NCI-H187 (cell line): ENCODE measurements around the gene SUPT16H.
A peak's percentile ranks its signal among the peaks of the same experiment; 100 is the strongest.
"Not testable (repeated sequence)": the region's sequence is repeated elsewhere in the genome, so short reads cannot be mapped to it uniquely, and the experiment has no call there.

ENCODE experiments used
- DNase-seq, 2 experiments: peaks; one replicate each; lab custom pipeline; 2025; lab: John Stamatoyannopoulos, UW

SUPT16H gene

DNA sequence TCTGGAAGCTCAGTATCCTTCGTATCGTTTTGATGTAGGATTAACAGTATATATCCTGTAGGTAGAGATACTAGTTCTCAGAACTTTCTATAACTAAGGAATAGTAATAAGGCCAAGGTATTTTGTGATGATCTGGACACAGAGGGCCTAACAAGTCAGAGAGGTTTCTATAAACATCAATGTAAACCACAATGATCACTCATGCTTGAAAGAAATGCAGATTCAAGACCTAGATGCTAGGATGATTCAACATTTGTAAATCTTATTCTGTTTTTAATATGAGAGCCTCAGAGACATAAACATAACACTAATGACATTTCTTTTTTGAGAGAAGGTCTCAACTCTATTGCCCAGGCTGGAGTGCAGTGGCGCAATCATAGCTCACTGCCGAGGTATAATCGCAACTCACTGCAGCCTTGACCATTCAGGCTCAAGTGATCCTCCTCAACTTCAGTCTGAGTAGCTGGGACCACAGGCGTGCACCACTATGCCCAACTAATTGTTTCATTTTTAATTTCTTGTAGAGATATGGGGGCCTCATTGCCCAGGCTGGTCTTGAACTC lies 16.2 kb downstream of the SUPT16H start:
- no peak for DNase-seq

DNA sequence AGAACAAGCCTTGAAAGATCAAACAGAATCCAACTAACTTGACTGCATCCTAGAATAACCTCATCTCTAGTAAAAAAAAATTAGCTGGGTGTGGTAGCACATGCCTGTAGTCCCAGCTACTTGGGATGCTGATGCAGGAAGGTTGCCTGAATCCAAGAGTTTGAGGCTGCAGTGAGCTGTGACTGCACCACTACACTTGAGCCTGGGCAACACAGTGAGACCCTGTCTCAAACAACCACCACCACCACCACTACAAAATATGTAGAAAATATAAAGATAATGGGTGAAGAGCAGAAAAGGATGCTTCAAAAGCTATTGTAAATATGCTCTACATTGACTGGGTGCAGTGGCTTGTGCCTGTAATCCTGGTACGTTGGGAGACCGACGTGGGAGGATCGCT lies 27.3 kb downstream of the SUPT16H start:
- no peak for DNase-seq

DNA sequence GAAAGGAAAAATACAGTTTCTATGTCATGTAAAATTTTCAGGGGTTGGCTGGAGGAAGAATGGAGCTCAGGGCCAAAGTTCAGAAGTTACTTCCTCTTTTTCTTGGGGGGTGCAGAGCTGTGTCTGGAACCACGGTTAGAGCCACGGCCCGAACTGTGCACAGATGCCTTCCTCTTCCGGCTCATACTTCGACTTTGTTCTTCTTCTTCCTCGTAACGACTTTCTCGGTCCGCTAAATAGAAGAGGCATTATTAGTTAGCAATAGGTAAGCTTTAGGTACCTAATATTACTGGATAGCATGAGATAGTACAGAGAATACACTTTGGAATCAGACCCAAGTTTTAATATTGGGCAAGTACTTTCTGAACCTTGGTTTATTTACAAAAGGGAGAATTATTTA lies 31.2 kb downstream of the SUPT16H start:
- DNase-seq = no peak

DNA sequence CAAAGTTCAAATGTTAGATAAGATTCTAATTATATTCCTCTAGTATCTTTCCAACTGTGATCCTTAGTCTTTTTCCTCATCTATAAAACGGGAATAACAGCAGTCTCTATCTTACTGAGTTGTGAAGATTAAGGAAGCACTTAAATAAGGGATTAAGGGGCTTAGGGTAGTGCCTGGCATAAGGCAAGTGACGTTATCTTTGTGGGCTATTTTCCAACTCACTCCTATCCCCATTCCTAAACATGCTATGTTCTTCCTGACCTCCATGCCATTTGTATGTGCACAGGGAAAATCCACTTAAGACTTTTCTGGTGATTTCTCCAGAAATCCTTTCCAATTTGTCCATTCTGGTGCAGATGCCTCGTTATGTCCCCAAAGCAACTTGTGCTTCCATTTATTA lies 33.3 kb downstream of the SUPT16H start:
- no peak for DNase-seq

DNA sequence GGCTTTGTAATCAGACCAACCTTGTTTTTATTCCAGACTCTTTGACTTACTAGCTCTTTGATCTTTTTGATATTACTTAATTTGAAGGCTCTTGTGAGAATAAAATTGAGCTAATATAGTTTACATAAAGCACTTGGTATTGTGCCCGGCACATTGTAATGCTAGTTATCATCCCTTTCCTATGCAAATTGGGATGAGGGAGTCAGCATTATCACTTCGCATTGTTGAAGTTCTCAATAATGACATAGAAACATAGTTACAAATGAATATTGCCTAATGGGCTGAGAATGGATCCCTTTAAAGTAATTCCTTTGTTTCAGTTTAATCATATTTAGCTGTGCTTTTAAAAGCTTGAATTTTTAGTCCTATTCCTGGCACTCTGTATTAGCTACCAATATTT lies 36.6 kb downstream of the SUPT16H start:
- DNase-seq = no peak

DNA sequence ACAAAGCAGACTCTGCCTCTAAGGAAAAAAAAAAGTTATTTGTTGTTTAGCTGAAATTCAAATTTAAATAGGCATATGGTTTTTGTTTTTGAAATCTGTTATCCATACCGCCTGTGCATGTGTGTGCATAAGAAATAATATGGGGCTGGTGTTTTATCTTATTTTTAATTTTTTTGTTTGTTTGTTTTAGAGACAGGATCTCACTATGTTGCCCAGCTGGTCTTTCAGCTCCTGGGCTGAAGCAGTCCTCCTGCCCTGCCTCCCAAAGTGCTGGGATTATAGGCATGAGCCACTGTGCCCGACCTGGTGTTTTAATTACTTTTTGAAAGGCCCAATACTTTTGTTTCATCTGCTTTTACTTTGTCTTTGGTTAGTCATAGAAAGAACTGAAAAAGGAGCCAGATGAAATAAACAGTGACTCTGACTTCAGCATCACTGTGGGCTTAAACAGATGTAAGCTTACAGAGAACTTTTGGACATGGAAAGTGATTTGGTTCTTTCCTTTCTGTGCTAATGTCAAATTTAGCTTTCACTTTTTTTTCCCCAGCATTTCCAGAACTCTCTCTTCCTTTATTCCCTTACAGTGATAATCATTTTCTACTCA lies 37.2 kb downstream of the SUPT16H start:
- DNase-seq = no peak

DNA sequence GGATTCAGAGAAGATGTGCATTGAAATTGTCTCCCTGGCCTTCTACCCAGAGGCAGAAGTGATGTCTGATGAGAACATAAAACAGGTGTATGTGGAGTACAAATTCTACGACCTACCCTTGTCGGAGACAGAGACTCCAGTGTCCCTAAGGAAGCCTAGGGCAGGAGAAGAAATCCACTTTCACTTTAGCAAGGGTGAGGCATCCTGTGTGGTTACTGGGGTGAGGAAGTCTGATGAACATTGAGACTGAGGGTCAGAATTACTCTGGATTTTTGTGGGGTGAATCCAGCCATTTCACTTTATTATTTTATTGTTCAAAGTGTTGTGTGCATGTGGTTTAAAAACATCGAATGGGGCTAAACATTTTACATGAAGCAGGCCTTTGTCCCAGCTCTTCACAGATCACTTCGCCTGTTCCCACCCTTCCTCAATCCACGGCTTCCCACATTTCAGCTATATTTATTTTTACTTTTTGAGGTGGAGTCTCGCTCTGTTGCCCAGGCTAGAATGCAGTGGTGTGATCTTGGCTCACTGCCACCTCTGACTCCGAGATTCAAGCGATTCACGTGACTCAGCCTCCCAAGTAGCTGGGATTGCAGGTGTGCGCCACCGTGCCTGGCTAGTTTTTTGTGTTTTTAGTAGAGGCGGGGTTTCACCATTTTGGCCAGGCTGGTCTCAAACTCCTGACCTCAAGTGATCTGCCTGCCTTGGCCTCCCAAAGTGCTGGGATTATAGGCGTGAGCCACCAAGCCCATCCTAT lies 40.6 kb downstream of the SUPT16H start:
- no peak for DNase-seq

DNA sequence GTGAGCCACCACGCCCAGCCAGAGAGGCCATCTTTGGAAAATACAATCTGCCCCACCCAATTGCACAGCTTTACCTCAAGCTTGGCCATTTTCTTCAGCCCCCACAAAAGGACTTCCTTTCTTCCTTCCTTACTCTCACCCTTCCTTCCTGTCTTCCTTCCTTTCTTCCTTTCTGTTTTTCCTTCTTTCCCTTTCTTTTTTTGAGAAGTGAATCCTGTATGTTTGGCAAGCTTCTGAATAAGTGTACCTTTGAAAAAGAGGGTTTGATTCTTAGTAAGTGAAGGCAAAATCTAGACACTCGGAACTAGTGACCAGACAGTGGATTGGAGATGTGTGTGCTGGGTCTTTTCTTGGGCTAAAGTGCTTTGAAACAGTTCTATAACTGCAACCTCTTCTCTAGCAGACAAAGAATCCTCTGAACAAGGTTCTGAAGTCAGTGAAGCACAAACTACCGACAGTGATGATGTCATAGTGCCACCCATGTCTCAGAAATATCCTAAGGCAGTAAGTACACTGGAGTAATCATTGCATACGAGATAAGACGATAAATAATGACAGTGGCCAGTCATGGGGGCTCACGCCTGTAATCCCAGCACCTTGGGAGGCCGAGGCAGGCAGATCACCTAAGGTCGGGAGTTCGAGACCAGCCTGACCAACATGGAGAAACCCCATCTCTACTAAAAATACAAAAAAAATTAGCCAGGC lies 49.5 kb downstream of the SUPT16H start:
- DNase-seq = no peak

DNA sequence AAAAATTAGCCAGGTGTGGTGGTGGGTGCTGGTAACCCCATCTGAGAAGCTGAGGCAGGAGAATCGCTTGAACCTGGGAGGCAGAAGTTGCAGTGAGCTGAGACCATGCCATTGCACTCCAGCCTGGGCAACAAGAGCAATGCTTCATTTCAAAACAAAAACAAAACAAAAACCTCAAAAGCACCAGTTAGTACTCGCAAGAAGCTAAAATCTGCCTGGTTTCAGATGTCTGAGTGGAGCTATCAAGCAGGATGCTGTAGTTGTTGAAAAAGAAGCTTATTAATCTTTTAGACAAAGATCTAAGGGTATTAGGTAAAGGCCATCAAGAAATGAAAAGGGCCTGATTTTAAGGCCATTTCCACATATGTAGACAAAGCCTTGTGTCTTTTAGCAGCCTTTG lies 50.9 kb downstream of the SUPT16H start:
- no peak for DNase-seq

DNA sequence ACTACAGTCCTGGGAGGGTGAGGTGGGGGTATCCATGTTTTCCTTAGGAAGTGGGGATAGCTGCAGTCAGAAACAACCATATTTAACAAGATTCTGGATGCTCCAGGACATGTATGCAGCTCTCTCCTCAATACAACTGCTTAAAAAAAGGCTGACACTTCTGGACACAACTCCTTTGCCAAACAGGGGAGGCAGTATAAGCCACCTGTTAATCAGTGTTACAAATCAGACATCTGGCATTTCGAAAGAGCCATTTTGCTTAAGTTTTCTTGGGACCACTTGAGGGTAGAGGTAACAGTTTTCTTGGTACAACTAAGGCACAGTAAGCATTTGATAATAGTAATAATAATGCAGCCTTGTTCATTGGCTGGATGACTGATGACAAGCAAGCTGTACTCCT lies 56.8 kb downstream of the SUPT16H start:
- DNase-seq = no peak

DNA sequence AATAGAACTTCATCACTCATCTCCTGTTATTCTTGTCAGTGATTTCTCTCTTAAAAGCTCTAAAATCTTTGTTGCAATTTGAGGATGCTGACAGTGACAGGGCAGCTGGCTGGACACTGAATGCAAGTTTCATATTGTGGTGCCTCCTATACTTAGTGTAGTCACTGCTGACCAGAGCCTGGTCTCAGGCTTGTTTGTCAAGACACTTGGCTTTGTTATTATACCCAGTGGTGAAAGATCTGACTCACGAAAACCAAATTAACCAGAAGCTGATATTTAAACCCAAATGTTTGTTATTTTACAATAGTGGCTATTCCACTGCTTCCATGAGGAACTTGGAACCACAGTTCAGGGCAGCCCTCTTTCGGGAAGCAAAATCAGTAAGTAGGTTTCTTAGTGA lies 61.1 kb downstream of the SUPT16H start:
- no peak for DNase-seq

DNA sequence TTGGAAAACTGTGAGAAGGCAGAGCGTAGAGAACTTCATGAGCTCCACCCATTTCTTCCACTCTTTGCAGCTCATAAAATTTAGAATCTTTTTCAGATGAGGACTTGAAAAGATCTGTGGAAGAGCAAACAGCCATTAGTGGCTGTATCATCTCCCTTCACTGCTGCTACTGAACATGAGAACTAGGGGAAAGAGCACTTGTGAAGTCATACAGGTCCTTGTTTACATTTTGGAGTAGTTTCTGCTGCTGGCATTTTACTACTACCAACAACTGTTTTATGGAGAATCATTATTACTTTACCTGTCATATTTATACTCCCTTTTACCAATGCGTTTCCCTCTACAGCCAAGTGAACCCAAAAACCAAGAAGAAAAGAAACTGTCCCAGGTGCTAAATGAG lies 62.9 kb downstream of the SUPT16H start:
- peak; percentile 28 to 67 for DNase-seq

DNA sequence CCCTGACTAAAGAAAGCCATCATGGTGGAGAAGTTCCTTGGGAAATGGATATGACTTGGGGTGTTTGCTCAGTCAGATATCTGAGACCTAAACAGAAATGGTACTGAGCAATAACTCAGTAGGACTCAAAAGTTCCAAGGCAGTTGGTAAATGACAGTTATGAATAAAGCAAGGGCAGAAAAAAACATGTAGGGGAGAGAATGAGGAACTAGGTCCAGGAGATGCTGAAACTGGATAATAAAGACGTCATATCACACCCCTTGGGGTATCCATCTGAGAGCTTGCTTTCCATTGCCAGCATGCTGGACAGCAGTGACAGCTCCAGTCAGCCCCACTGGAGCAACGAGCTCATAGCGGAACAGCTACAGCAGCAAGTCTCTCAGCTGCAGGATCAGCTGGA lies 66.4 kb downstream of the SUPT16H start:
- DNase-seq = no peak

DNA sequence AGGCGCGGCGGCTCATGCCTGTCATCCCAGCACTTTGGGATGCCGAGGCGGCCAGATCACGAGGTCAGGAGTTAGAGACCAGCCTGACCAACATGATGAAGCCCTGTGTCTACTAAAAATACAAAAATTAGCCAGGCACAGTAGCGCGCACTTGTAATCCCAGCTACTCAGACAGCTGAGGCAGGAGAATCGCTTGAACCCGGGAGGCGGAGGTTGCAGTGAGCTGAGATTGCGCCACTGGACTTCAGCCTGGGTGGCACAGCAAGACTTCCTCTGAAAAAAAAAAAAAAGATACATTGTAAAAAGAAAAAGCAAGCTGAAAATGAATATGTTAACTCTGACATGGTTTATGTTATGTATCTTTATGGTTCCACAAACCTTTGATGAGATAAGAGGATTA lies 70.3 kb downstream of the SUPT16H start:
- DNase-seq = no peak

DNA sequence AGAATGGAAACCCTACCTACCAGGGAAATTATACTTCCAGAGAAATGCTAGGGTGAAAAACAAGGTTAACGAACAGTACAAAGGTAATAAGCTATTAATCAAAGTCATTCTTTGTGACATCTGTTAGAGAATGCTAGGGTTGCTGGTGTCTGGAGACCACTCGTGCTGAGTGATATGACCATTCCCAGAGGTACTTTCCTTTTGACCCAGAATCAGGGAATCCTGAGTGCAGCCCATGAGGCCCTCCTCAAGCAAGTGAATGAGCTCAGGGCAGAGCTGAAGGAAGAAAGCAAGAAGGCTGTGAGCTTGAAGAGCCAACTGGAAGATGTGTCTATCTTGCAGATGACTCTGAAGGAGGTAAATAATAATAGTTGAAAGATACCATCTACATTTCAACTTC lies 72.2 kb downstream of the SUPT16H start:
- no peak for DNase-seq

DNA sequence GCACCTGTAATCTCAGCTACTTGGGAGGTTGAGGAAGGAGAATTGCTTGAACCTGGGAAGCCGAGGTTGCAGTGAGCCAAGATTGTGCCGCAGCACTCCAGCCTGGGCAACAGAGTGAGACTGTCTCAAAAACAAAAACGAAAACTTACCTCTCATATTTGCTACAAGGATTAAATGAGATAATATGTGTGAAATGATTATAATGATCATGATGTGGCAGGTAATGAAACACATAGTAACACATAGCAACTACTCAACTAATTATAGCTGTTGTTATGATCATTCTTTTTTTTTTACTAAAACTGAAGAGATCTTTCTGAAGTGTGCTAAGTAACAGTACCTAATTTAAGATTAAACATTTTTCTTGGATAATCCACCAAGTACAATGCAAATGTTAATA lies 73.9 kb downstream of the SUPT16H start:
- DNase-seq = no peak

DNA sequence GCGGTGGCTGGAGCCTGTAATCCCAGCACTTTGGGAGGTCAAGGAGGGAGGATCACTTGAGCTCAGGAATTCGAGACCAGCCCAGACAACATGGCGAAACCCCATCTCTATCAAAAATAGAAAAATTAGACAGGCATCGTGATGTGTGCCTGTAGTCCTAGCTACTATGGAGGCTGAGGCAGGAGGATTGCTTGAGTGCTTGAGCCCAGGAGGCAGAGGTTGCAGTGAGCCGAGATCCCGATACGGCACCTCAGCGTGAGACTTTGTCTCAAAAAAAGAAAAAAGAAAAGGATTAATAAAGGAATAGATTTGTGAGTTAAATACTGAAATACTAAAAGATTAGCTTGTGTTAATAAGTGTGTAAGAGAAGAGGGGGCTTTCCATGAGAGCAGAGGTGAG lies 74.6 kb downstream of the SUPT16H start:
- DNase-seq = no peak

DNA sequence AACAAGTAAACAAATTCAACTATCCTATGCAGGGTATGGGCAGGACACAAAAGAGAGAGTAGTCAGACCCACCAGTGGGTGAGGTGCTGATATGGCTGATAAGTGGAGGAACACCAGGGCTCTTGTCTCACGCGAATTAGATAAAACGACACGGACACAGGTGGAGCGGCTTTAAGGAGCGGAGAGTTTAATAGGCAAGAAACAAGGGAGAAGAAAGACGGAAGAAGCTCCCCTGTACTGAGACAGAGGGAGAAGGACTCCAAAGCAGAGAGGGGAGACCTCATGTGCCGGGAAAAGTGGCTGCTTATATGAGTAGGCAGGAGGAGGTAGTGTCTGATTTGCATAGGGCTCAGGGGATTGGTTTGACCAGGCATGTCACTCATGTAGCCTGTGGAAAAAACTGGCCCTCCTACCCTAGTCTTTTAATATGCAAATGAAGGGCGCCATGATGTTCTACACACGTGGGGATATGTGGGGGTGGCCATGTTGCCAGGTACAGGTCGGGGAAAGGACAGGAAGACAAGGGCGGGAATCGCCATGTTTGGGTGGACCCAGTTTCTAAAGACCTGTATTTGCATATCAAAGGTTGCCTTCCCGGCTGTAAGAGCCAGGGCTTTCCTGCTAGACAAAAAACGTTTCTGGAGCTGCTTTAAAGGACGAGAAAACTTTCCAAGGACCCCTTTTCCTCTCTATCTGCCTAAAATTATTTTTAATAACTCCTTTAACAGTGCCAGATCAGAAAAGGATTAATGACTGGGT lies 75.2 kb downstream of the SUPT16H start:
- DNase-seq = peak; percentile 85 to 92

DNA sequence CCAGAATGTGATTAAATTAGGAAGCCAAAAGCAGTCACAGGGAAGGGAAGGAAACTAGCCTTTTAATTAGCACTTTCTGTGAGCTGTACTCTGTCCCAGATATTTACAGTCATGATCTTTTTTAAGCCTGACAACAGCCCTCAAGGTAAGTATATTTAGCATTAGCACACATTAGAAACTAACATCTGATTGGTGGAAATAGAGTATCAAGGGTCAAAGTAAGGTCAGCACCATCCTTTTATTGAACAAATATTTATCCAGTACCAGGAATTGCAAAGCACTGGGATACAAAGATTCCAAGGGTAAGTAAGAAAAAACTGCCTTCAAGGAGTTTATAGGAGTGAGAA lies 75.7 kb downstream of the SUPT16H start:
- no peak for DNase-seq

DNA sequence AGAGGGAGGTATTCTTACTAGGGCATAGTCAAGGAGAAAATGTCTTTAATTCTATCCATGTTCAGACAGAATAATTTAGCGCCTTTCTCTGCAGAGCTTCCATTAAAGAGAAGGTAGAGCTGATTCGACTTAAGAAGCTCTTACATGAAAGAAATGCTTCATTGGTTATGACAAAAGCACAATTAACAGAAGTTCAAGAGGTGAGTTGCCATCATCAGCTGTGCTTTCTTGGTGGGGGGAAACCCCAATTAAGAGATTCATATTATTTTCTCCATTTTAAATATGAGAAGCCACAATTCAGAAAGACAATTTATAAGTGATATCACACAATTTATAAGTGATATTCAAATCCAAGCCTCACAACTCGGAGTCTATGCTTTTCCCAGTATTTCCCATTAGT lies 76.2 kb downstream of the SUPT16H start:
- DNase-seq = no peak

DNA sequence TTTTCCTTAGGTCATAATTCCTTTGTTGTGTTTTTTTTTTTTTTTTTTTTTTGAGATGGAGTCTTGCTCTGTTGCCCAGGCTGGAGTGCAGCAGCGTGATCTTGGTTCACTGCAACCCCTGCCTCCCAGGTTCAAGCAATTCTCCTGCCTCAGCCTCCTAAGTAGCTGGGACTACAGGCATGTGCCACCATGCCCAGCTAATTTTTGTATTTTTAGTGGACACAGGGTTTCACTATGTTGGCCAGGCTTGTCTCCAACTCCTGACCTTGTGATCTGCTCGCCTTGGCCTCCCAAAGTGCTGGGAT lies 81.0 kb downstream of the SUPT16H start:
- not testable (repeated sequence) for DNase-seq

DNA sequence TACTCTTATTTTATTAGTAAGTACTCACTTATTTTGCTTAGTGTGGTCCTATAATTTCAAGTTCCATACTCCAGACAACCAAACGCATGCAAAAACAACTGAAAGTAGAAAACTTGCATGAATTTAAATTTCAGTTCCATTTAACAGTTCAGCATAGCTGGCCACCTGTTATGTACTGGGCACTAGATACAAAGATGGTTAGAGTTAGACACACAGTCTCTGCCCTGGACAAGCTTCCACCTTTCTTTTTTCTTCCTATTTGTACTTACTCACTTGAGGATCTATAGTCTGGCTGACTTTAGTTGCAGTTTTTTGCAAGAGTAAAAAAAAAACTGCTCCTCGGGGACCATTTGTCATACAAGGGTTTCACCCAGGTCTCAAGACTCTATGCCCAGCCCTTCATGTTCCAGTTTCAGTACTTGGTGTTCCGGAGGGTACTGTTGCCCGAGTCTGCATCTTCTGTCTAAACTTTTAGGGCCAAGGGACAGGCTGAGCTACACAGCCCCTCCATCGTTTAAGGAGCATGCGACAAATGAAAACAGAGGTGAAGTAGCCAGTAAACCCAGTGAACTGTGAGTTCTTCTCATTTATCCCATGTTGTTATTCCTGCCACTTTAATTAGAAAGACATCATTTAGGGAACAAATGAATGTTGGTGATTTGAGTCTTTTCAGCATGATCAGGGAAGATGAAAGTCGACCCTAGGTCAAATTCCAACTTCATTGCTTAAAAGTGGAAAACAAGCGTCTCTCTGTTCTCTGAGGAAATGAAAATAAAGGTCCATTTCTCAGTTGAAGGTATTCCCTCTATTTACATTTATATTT lies 81.6 kb downstream of the SUPT16H start:
- DNase-seq = no peak
